Ascending aorta (tissue), 2 donors: ENCODE results near the gene ATXN1. TPM values are rescaled to one million over a fixed set of nuclear protein-coding genes. Genes with fewer than 3 reads are reported as not detected.
A peak's percentile ranks its signal among the peaks of the same experiment; 100 is the strongest.

Experiments
- DNase-seq, 2 donors: peaks; one replicate each; pipeline ENCODE4 v3.0.0-alpha.2; 2019; ENCODE audit warnings: low spot score in 2 of 2
- H3K27ac ChIP-seq, 2 donors: fragments of 200-600 bp; sonication (generic); one replicate each; pipeline ENCODE4 v1.5.1; 2016 to 2017; ENCODE audit warnings: mild to moderate bottlenecking in 1 of 2
- H3K27me3 ChIP-seq: fragments of 200-600 bp; sonication (generic); one replicate; pipeline ENCODE4 v1.5.1; 2017
- H3K36me3 ChIP-seq, 2 donors: fragments of 200-600 bp; sonication (generic); one replicate each; pipeline ENCODE4 v1.5.1; 2016
- H3K4me1 ChIP-seq, 2 donors: fragments of 200-600 bp; sonication (generic); one replicate each; pipeline ENCODE4 v1.5.1; 2016 to 2017; ENCODE audit warnings: mild to moderate bottlenecking in 1 of 2
- H3K4me3 ChIP-seq, 2 donors: fragments of 200-600 bp; sonication (generic); one replicate each; pipeline ENCODE4 v1.5.1; 2016 to 2017; ENCODE audit warnings: mild to moderate bottlenecking in 1 of 2
- H3K9me3 ChIP-seq, 2 donors: fragments of 200-600 bp; sonication (generic); one replicate each; pipeline ENCODE4 v1.5.1; 2016
- CTCF ChIP-seq, 3 experiments: fragments of 200-600 bp in 2 of 3; fragments of 450-650 bp in 1 of 3; sonication (generic) in 2 of 3; IDR thresholded peaks; one replicate each; pipeline ENCODE4 v1.5.1; 2016 to 2019; ENCODE audit warnings: antibody characterized with exemption in 3 of 3, mild to moderate bottlenecking in 1 of 3, moderate library complexity in 1 of 3
- intact Hi-C: fragments of 100-400 bp; cut with DNase I; formaldehyde crosslinking; loops from one replicate; pipeline ENCODE4 v1.15.1; 2023
- total RNA-seq: library from RNA; depleted of rRNA; stranded (reverse); fragments of >200 nt; gene quantifications from one replicate; pipeline ENCODE4 v1.1.0, GENCODE V29; 2016

ATXN1 gene
- total RNA-seq, 1 donor from 2014 or later: 68.3 TPM

- intact Hi-C loops: no loop called here
These were observed 401.7 kb downstream of the ATXN1 start for GRCh38 chr6:16359563-16359962.

GRCh38 chr6:16358531-16359138 lies 402.6 kb downstream of the ATXN1 start:
- H3K27me3 ChIP-seq: no peaks in the 10 kb centered on the region
- H3K27ac ChIP-seq: no peak overlapping the region
- intact Hi-C loops: no loop called here
- no peak overlapping the region for H3K4me3 ChIP-seq
- no peak for TF ChIP-seq CTCF (IDR thresholded peaks at IDR 0.05)
- peaks cover 0 to 6% of the 10 kb centered on the region in 2 donors for H3K4me1 ChIP-seq
- no peaks in the 10 kb centered on the region for H3K9me3 ChIP-seq
- peak in 1 of 2 donors; percentile 48 for DNase-seq
- no peaks in the 10 kb centered on the region for H3K36me3 ChIP-seq

More at GRCh38 chr6:16359563-16359962, 401.7 kb downstream of the ATXN1 start:
- H3K4me3 ChIP-seq: no peak overlapping the region
- TF ChIP-seq CTCF (IDR thresholded peaks at IDR 0.05): no peak
- DNase-seq: peak in 1 of 2 donors; percentile 11
- no peaks in the 10 kb centered on the region for H3K27me3 ChIP-seq
- H3K27ac ChIP-seq: no peak overlapping the region
- H3K36me3 ChIP-seq: no peaks in the 10 kb centered on the region
- H3K4me1 ChIP-seq: peaks cover 0 to 6% of the 10 kb centered on the region in 2 donors
- no peaks in the 10 kb centered on the region for H3K9me3 ChIP-seq

GRCh38 chr6:16355699-16356446 lies 405.4 kb downstream of the ATXN1 start:
- TF ChIP-seq CTCF (IDR thresholded peaks at IDR 0.05): no peak

GRCh38 chr6:16355238-16355637 lies 406.0 kb downstream of the ATXN1 start:
- Histone ChIP-seq H3K9me3 (no peaks in the 10 kb centered on the region), H3K27ac (no peak overlapping the region), H3K4me1 (peaks cover 3 to 19% of the 10 kb centered on the region in 2 donors), H3K36me3 (no peaks in the 10 kb centered on the region), H3K27me3 (no peaks in the 10 kb centered on the region), H3K4me3 (no peak overlapping the region)
- peak in 1 of 2 donors; percentile 13 for DNase-seq
- intact Hi-C loops: no loop called here
- TF ChIP-seq CTCF (IDR thresholded peaks at IDR 0.05): no peak

More at GRCh38 chr6:16355699-16356446, 405.4 kb downstream of the ATXN1 start:
- no peak overlapping the region for H3K27ac ChIP-seq
- H3K9me3 ChIP-seq: no peaks in the 10 kb centered on the region
- H3K4me3 ChIP-seq: no peak overlapping the region
- no peaks in the 10 kb centered on the region for H3K27me3 ChIP-seq
- no peaks in the 10 kb centered on the region for H3K36me3 ChIP-seq
- peaks cover 3 to 16% of the 10 kb centered on the region in 2 donors for H3K4me1 ChIP-seq
- peak in 1 of 2 donors; percentile 38 for DNase-seq
- intact Hi-C loops: no loop called here

GRCh38 chr6:16354692-16355091 lies 406.6 kb downstream of the ATXN1 start:
- DNase-seq: peak in 1 of 2 donors; percentile 30
- Histone ChIP-seq H3K36me3 (no peaks in the 10 kb centered on the region), H3K9me3 (no peaks in the 10 kb centered on the region), H3K27ac (no peak overlapping the region), H3K4me3 (no peak overlapping the region), H3K27me3 (no peaks in the 10 kb centered on the region), H3K4me1 (peaks cover 3 to 19% of the 10 kb centered on the region in 2 donors)
- TF ChIP-seq CTCF (IDR thresholded peaks at IDR 0.05): no peak
- intact Hi-C loops: no loop called here
